Measurements from ENCODE around the gene CNTNAP2.

Gene CNTNAP2

DNA sequence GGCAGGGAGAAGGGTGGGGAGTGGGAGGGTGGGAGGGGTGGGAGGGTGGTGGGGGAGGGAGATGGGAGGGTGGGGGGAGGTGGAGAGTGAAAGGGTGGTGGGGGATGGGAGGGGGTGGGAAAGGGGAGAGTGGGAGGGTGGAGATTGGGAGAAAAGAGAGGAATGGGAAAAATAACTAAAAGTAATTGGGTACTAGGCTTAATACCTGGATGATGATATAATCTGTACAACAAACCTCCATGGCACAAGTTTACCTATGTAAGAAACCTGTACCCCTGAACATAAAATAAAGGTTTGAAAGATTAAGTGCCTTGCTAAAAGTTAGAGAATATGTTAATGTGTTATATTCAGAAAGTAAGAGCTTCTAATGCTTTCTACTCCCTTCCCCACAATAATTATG is 564.9 kb downstream of the CNTNAP2 start:
- Histone ChIP-seq H3K4me3 (ENCODE audit: insufficient read length, low read depth) (no peak overlapping the region), H3K9me3 (ENCODE audit: insufficient read depth, low read length) (no peaks in the 10 kb centered on the region), H3K9ac (ENCODE audit: insufficient read length, low read depth) (no peak overlapping the region), H3K27me3 (ENCODE audit: insufficient read depth, insufficient read length) (no peaks in the 10 kb centered on the region), H3K4me1 (ENCODE audit: insufficient read depth, insufficient read length) (no peaks in the 10 kb centered on the region), H3K36me3 (ENCODE audit: insufficient read depth, insufficient read length, low read length) (no peaks in the 10 kb centered on the region)
- DNase-seq (ENCODE audit: low read depth, low spot score): no peak
- TF ChIP-seq YY1 (IDR thresholded peaks at IDR 0.05; ENCODE audit: insufficient read depth, insufficient read length) (no peak), ZNF274 (IDR thresholded peaks at IDR 0.05; ENCODE audit: low read depth, low read length) (no peak), SUZ12 (IDR thresholded peaks at IDR 0.05; ENCODE audit: extremely low read depth, insufficient read depth, insufficient read length) (no peak)

DNA sequence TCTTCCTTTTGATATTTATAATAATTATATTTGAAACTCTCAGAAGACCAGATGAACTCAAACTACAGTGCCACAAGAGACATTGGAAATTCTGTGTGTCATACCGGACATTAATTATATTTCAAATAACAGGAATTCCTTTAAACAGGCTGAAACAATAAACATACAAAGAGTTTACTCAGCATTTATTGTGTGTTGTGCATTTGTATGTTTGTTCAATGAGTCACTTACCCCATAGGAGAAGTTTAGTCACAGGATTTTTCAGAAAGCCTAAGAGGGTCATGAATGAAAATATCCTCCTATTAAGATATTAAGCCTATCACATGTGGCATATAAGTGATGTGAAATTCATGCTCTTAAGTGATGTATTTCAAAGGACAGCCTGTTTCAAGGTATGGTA is 566.8 kb downstream of the CNTNAP2 start:
- Histone ChIP-seq H3K4me3 (ENCODE audit: insufficient read length, low read depth) (no peak overlapping the region), H3K9me3 (ENCODE audit: insufficient read depth, low read length) (no peaks in the 10 kb centered on the region), H3K27me3 (ENCODE audit: insufficient read depth, insufficient read length) (no peaks in the 10 kb centered on the region), H3K9ac (ENCODE audit: insufficient read length, low read depth) (no peak overlapping the region), H3K36me3 (ENCODE audit: insufficient read depth, insufficient read length, low read length) (no peaks in the 10 kb centered on the region), H3K4me1 (ENCODE audit: insufficient read depth, insufficient read length) (no peaks in the 10 kb centered on the region)
- no peak for TF ChIP-seq YY1 (IDR thresholded peaks at IDR 0.05; ENCODE audit: insufficient read depth, insufficient read length)
- no peak for TF ChIP-seq ZNF274 (IDR thresholded peaks at IDR 0.05; ENCODE audit: low read depth, low read length)
- no peak for TF ChIP-seq SUZ12 (IDR thresholded peaks at IDR 0.05; ENCODE audit: extremely low read depth, insufficient read depth, insufficient read length)
- no peak for DNase-seq (ENCODE audit: low read depth, low spot score)

DNA sequence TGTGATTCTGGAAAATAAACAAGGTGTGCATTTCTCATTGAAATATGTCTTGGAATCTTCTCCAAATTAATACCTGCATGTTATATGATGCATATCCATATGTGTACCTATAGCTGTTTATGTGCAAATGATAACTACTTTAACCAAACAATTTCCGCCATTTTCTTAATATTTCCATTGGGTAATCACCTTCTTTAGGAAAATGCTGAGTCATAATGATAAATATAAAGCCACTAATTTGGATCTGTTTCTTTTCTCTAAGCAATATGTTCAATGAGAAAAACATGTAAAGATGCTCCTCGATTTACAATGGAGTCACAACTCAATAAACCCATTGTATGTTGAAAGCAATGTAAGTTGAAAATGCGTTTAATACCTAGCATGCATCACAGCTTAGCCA is 574.4 kb downstream of the CNTNAP2 start:
- Histone ChIP-seq H3K4me3 (ENCODE audit: insufficient read length, low read depth) (no peak overlapping the region), H3K4me1 (ENCODE audit: insufficient read depth, insufficient read length) (no peaks in the 10 kb centered on the region), H3K9me3 (ENCODE audit: insufficient read depth, low read length) (no peaks in the 10 kb centered on the region), H3K27me3 (ENCODE audit: insufficient read depth, insufficient read length) (no peaks in the 10 kb centered on the region), H3K36me3 (ENCODE audit: insufficient read depth, insufficient read length, low read length) (no peaks in the 10 kb centered on the region), H3K9ac (ENCODE audit: insufficient read length, low read depth) (no peak overlapping the region)
- TF ChIP-seq YY1 (IDR thresholded peaks at IDR 0.05; ENCODE audit: insufficient read depth, insufficient read length): no peak
- DNase-seq (ENCODE audit: low read depth, low spot score): no peak

DNA sequence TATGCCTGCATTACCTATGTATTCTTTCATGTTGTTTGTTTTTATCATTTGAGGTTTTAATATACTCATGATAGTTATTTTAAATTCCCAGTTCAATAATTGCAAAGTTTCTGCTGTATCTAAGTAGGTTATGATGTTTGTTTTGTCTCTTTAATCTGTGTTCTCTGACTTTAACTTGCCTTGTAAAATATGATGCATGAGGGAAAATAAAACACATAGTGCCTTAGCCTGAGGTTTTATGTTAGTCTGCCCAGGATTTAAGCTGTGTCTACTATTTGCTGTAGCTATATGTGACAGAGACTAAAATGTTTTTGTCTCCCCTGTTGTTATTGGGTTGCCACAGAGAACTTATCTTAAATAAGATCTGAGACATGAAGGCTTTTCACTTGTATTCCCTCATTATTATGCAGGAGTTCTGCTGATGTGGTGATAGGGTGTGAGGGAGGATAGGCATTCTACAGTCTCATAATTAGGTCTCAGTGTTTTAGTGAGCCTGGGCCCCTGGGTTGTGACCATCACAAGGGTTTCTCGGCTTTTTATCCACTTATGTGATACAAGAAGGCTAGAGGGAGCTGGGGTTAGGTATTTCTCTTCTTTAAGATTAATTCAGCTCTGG is 582.5 kb downstream of the CNTNAP2 start:
- H3K27me3 ChIP-seq (ENCODE audit: insufficient read depth, insufficient read length): no peaks in the 10 kb centered on the region
- no peaks in the 10 kb centered on the region for H3K36me3 ChIP-seq (ENCODE audit: insufficient read depth, insufficient read length, low read length)
- no peaks in the 10 kb centered on the region for H3K4me1 ChIP-seq (ENCODE audit: insufficient read depth, insufficient read length)
- no peak for TF ChIP-seq YY1 (IDR thresholded peaks at IDR 0.05; ENCODE audit: insufficient read depth, insufficient read length)
- TF ChIP-seq ZNF274 (IDR thresholded peaks at IDR 0.05; ENCODE audit: low read depth, low read length): no peak
- no peak for TF ChIP-seq SUZ12 (IDR thresholded peaks at IDR 0.05; ENCODE audit: extremely low read depth, insufficient read depth, insufficient read length)
- no peaks in the 10 kb centered on the region for H3K9me3 ChIP-seq (ENCODE audit: insufficient read depth, low read length)
- no peak overlapping the region for H3K9ac ChIP-seq (ENCODE audit: insufficient read length, low read depth)
- H3K4me3 ChIP-seq (ENCODE audit: insufficient read length, low read depth): no peak overlapping the region
- DNase-seq (ENCODE audit: low read depth, low spot score): no peak

DNA sequence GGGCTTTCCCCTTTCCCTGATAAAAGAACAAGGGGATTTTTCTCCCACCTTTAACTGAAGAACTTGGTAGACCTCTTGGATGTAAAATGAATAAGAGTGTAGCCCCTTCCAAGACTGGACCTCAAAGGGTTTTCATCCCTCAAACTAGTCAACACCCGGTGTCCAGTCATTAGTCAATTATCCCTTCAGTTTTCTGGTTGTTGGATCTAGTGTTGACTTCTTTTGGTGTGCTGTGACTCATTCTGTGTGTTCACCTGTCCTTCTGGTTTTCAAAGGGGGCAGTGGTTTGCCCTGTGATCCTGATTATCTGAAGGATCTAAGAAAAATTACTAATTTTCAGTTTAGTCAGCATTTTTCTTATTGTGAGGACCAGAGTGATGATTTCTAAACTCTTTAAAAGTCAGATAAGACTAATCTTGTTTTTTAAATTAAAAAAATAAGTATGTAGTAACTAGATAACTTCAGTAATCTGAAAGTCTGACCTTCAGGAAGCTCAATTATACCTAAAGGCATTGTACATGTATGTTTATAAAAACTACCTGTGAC is 583.5 kb downstream of the CNTNAP2 start:
- H3K9me3 ChIP-seq (ENCODE audit: insufficient read depth, low read length): no peaks in the 10 kb centered on the region
- H3K9ac ChIP-seq (ENCODE audit: insufficient read length, low read depth): no peak overlapping the region
- DNase-seq (ENCODE audit: low read depth, low spot score): no peak
- no peak overlapping the region for H3K4me3 ChIP-seq (ENCODE audit: insufficient read length, low read depth)
- TF ChIP-seq SUZ12 (IDR thresholded peaks at IDR 0.05; ENCODE audit: extremely low read depth, insufficient read depth, insufficient read length): no peak
- TF ChIP-seq YY1 (IDR thresholded peaks at IDR 0.05; ENCODE audit: insufficient read depth, insufficient read length): no peak
- TF ChIP-seq ZNF274 (IDR thresholded peaks at IDR 0.05; ENCODE audit: low read depth, low read length): no peak
- no peaks in the 10 kb centered on the region for H3K36me3 ChIP-seq (ENCODE audit: insufficient read depth, insufficient read length, low read length)
- no peaks in the 10 kb centered on the region for H3K4me1 ChIP-seq (ENCODE audit: insufficient read depth, insufficient read length)
- H3K27me3 ChIP-seq (ENCODE audit: insufficient read depth, insufficient read length): no peaks in the 10 kb centered on the region

DNA sequence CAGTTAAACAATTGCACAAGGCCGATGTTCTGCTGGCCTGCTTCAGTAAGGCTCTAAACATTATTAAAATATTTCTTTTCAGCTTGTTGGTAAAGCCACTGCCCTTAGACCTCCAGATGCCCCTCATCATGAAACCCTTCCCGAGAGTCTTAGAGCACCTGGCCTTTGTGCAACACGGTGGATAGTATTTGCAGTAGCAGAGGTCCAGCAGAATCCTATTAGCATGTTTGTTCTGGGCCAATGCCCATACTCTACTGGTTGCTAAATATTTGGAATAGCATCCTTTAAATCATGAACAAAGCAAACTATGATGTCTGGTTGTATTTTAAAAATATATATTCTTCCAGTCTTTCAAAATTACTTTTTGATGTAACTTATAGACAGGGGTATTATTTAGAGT is 584.6 kb downstream of the CNTNAP2 start:
- no peaks in the 10 kb centered on the region for H3K36me3 ChIP-seq (ENCODE audit: insufficient read depth, insufficient read length, low read length)
- no peak for DNase-seq (ENCODE audit: low read depth, low spot score)
- no peaks in the 10 kb centered on the region for H3K9me3 ChIP-seq (ENCODE audit: insufficient read depth, low read length)
- no peaks in the 10 kb centered on the region for H3K4me1 ChIP-seq (ENCODE audit: insufficient read depth, insufficient read length)
- TF ChIP-seq SUZ12 (IDR thresholded peaks at IDR 0.05; ENCODE audit: extremely low read depth, insufficient read depth, insufficient read length): no peak
- TF ChIP-seq YY1 (IDR thresholded peaks at IDR 0.05; ENCODE audit: insufficient read depth, insufficient read length): no peak
- no peak for TF ChIP-seq ZNF274 (IDR thresholded peaks at IDR 0.05; ENCODE audit: low read depth, low read length)
- H3K27me3 ChIP-seq (ENCODE audit: insufficient read depth, insufficient read length): no peaks in the 10 kb centered on the region
- no peak overlapping the region for H3K9ac ChIP-seq (ENCODE audit: insufficient read length, low read depth)
- H3K4me3 ChIP-seq (ENCODE audit: insufficient read length, low read depth): no peak overlapping the region

DNA sequence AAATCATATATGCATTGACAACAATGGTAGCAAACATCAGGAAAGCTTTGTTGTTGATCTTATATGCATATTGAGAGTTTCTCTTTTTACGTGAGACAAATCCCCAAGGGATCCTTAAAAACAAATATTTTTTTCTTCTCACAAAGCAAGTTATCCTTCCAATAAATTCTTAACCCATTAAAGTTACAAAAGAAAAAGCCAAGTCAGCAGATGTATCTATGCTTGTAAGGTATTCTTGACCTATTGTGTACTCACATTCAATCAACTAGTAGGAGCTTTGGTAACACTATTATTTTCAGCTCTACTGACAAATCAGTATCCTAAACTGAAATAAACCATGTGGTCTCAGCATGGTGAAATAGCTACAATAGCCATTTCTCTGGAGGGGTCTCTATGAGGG is 586.3 kb downstream of the CNTNAP2 start:
- Histone ChIP-seq H3K4me1 (ENCODE audit: insufficient read depth, insufficient read length) (no peaks in the 10 kb centered on the region), H3K9ac (ENCODE audit: insufficient read length, low read depth) (no peak overlapping the region), H3K36me3 (ENCODE audit: insufficient read depth, insufficient read length, low read length) (no peaks in the 10 kb centered on the region), H3K4me3 (ENCODE audit: insufficient read length, low read depth) (no peak overlapping the region), H3K27me3 (ENCODE audit: insufficient read depth, insufficient read length) (no peaks in the 10 kb centered on the region), H3K9me3 (ENCODE audit: insufficient read depth, low read length) (no peaks in the 10 kb centered on the region)
- no peak for TF ChIP-seq ZNF274 (IDR thresholded peaks at IDR 0.05; ENCODE audit: low read depth, low read length)
- no peak for TF ChIP-seq YY1 (IDR thresholded peaks at IDR 0.05; ENCODE audit: insufficient read depth, insufficient read length)
- no peak for TF ChIP-seq SUZ12 (IDR thresholded peaks at IDR 0.05; ENCODE audit: extremely low read depth, insufficient read depth, insufficient read length)
- DNase-seq (ENCODE audit: low read depth, low spot score): no peak
